HG02763 (cell line): ENCODE results near the gene NHSL1.

Source experiments
- ATAC-seq: cut with Tn5 transposase; IDR thresholded peaks from one replicate; pipeline ENCODE4 v1.9.1; 2021; ENCODE audit warnings: mild to moderate bottlenecking, moderate library complexity; ENCODE audit not compliant: unreplicated experiment

NHSL1 gene

GRCh38 chr6:138468320-138469015, 30.8 kb downstream of the NHSL1 start:
- no peak for ATAC-seq

GRCh38 chr6:138467901-138468300, 31.4 kb downstream of the NHSL1 start:
- ATAC-seq, result no peak

- no peak for ATAC-seq
Measured at GRCh38 chr6:138465007-138465645, 34.2 kb downstream of the NHSL1 start.

GRCh38 chr6:138464085-138464484, 35.2 kb downstream of the NHSL1 start:
- ATAC-seq, result no peak

GRCh38 chr6:138461647-138462046, 37.6 kb downstream of the NHSL1 start:
- no peak for ATAC-seq

- ATAC-seq, result no peak
Measured at GRCh38 chr6:138456401-138456790, 42.9 kb downstream of the NHSL1 start.

GRCh38 chr6:138455746-138456400, 43.4 kb downstream of the NHSL1 start:
- ATAC-seq, result peak; percentile 97

GRCh38 chr6:138454981-138455706, 44.1 kb downstream of the NHSL1 start:
- ATAC-seq, result no peak

- ATAC-seq, result no peak
Measured at GRCh38 chr6:138451043-138451442, 48.3 kb downstream of the NHSL1 start.

- ATAC-seq, result no peak
Measured at GRCh38 chr6:138450445-138450844, 48.8 kb downstream of the NHSL1 start.

- ATAC-seq, result no peak
Measured at GRCh38 chr6:138446821-138447220, 52.5 kb downstream of the NHSL1 start.

- ATAC-seq, result no peak
Measured at GRCh38 chr6:138443979-138444378, 55.3 kb downstream of the NHSL1 start.

GRCh38 chr6:138442663-138443062, 56.6 kb downstream of the NHSL1 start:
- ATAC-seq, result no peak

- ATAC-seq, result no peak
Measured at GRCh38 chr6:138441965-138442364, 57.3 kb downstream of the NHSL1 start.

- no peak for ATAC-seq
Measured at GRCh38 chr6:138440758-138441357, 58.4 kb downstream of the NHSL1 start.

GRCh38 chr6:138440296-138440695, 59.0 kb downstream of the NHSL1 start:
- ATAC-seq, result no peak

GRCh38 chr6:138439546-138439945, 59.7 kb downstream of the NHSL1 start:
- ATAC-seq, result no peak

- ATAC-seq, result no peak
Measured at GRCh38 chr6:138434925-138435324, 64.4 kb downstream of the NHSL1 start.

- ATAC-seq, result no peak
Measured at GRCh38 chr6:138434096-138434495, 65.2 kb downstream of the NHSL1 start.

GRCh38 chr6:138432063-138432356, 67.3 kb downstream of the NHSL1 start:
- no peak for ATAC-seq
